SK-N-MC (cell line): ENCODE data around the gene FAM118A.
"Not testable (repeated sequence)": the region's sequence is repeated elsewhere in the genome, so short reads cannot be mapped to it uniquely, and the experiment has no call there.

Experiments
- DNase-seq: peaks from one replicate; pipeline ENCODE4 v3.0.0-alpha.2; 2011; ENCODE audit warnings: low read depth, low spot score
- H3K27ac ChIP-seq: fragments of 200-600 bp; sonication (generic); 2 replicates; pipeline ENCODE4 v1.5.1; 2016; ENCODE audit warnings: mixed run types
- H3K36me3 ChIP-seq: fragments of 200-600 bp; sonication (generic); 2 replicates; pipeline ENCODE4 v1.6.1; 2017; ENCODE audit warnings: antibody characterized with exemption, low read length, mixed read lengths; ENCODE audit not compliant: insufficient read depth
- H3K4me3 ChIP-seq: fragments of 200-600 bp; sonication (generic); 2 replicates; pipeline ENCODE4 v1.5.1; 2016
- H3K9ac ChIP-seq: fragments of 200-600 bp; sonication (generic); 2 replicates; pipeline ENCODE4 v1.8.0; 2017; ENCODE audit warnings: mixed run types, mixed read lengths; ENCODE audit not compliant: insufficient read length
- H3K9me3 ChIP-seq: fragments of 200-600 bp; sonication (generic); 2 replicates; pipeline ENCODE4 v1.6.1; 2017; ENCODE audit warnings: low read depth, mild to moderate bottlenecking, antibody characterized with exemption, low read length, moderate library complexity, mixed read lengths
- EZH2 ChIP-seq: fragments of 200-600 bp; sonication (generic); IDR thresholded peaks from one replicate; pipeline ENCODE4 v1.6.1; 2017; ENCODE audit warnings: antibody characterized with exemption
- FOXP2 ChIP-seq: optimal IDR thresholded peaks from 2 replicates; pipeline ENCODE3; 2011; ENCODE audit warnings: mild to moderate bottlenecking, moderate library complexity; ENCODE audit not compliant: insufficient read depth; ENCODE audit errors: extremely low read length, control extremely low read depth
- POLR2AphosphoS5 ChIP-seq: IDR thresholded peaks from 2 replicates; pipeline ENCODE4 v1.6.1; 2012; ENCODE audit warnings: mild to moderate bottlenecking, low read depth, low read length, borderline replicate concordance

The FAM118A gene

GRCh38 chr22:45340323-45340722, 30.6 kb downstream of the FAM118A start:
- DNase-seq, result no peak
- H3K9me3 ChIP-seq, result no peaks in the 10 kb centered on the region
- no peak overlapping the region for H3K27ac ChIP-seq
- H3K36me3 ChIP-seq, result peaks cover 2% of the 10 kb centered on the region
- TF ChIP-seq EZH2 (no peak), FOXP2 (no peak), POLR2AphosphoS5 (no peak)
- H3K9ac ChIP-seq, result no peak overlapping the region
- no peak overlapping the region for H3K4me3 ChIP-seq

- no peaks in the 10 kb centered on the region; the same call in 1 of the 2 replicates for H3K36me3 ChIP-seq
- H3K9me3 ChIP-seq, result no peaks in the 10 kb centered on the region
- H3K4me3 ChIP-seq, result no peak overlapping the region
- no peak overlapping the region for H3K9ac ChIP-seq
- H3K27ac ChIP-seq, result no peak overlapping the region
- no peak for DNase-seq
- TF ChIP-seq EZH2 (no peak), FOXP2 (no peak), POLR2AphosphoS5 (no peak)
Measured at GRCh38 chr22:45341498-45341897, 31.8 kb downstream of the FAM118A start.

- TF ChIP-seq POLR2AphosphoS5, result no peak
- TF ChIP-seq FOXP2, result no peak
- TF ChIP-seq EZH2, result no peak
- H3K27ac ChIP-seq, result no peak overlapping the region
- H3K36me3 ChIP-seq, result no peaks in the 10 kb centered on the region; the same call in 1 of the 2 replicates
- H3K9ac ChIP-seq, result no peak overlapping the region
- H3K4me3 ChIP-seq, result no peak overlapping the region
- no peak for DNase-seq
- no peaks in the 10 kb centered on the region for H3K9me3 ChIP-seq
Measured at GRCh38 chr22:45343143-45343542, 33.4 kb downstream of the FAM118A start.

- Histone ChIP-seq H3K9me3 (no peaks in the 10 kb centered on the region), H3K4me3 (no peak overlapping the region), H3K27ac (no peak overlapping the region), H3K9ac (no peak overlapping the region), H3K36me3 (no peaks in the 10 kb centered on the region; the same call in 1 of the 2 replicates)
- no peak for DNase-seq
- TF ChIP-seq FOXP2, result no peak
- TF ChIP-seq POLR2AphosphoS5, result no peak
- no peak for TF ChIP-seq EZH2
Measured at GRCh38 chr22:45344334-45344733, 34.6 kb downstream of the FAM118A start.

GRCh38 chr22:45349916-45350315, 40.2 kb downstream of the FAM118A start:
- no peak overlapping the region for H3K27ac ChIP-seq
- no peak overlapping the region for H3K4me3 ChIP-seq
- no peak for DNase-seq
- TF ChIP-seq POLR2AphosphoS5 (no peak), FOXP2 (no peak), EZH2 (no peak)
- no peak overlapping the region for H3K9ac ChIP-seq
- H3K36me3 ChIP-seq, result no peaks in the 10 kb centered on the region
- no peaks in the 10 kb centered on the region for H3K9me3 ChIP-seq

- no peak for DNase-seq
- Histone ChIP-seq H3K9ac (no peak overlapping the region), H3K27ac (no peak overlapping the region), H3K9me3 (no peaks in the 10 kb centered on the region), H3K36me3 (no peaks in the 10 kb centered on the region), H3K4me3 (no peak overlapping the region)
- TF ChIP-seq EZH2, result no peak
- no peak for TF ChIP-seq FOXP2
Measured at GRCh38 chr22:45351956-45352355, 42.2 kb downstream of the FAM118A start.

- not testable (repeated sequence) for H3K27ac ChIP-seq, H3K9ac ChIP-seq, DNase-seq, H3K4me3 ChIP-seq, H3K9me3 ChIP-seq, H3K36me3 ChIP-seq
Measured at GRCh38 chr22:45352757-45353156, 43.0 kb downstream of the FAM118A start.

GRCh38 chr22:45353786-45354185, 44.1 kb downstream of the FAM118A start:
- no peak overlapping the region for H3K4me3 ChIP-seq
- no peak for DNase-seq
- no peaks in the 10 kb centered on the region for H3K36me3 ChIP-seq
- no peak overlapping the region for H3K9ac ChIP-seq
- TF ChIP-seq FOXP2, result no peak
- TF ChIP-seq POLR2AphosphoS5, result no peak
- TF ChIP-seq EZH2, result no peak
- no peak overlapping the region for H3K27ac ChIP-seq
- H3K9me3 ChIP-seq, result no peaks in the 10 kb centered on the region

GRCh38 chr22:45357490-45357889, 47.8 kb downstream of the FAM118A start:
- TF ChIP-seq EZH2, result no peak
- TF ChIP-seq FOXP2, result no peak
- no peak for TF ChIP-seq POLR2AphosphoS5
- Histone ChIP-seq H3K9me3 (no peaks in the 10 kb centered on the region), H3K27ac (no peak overlapping the region), H3K9ac (no peak overlapping the region), H3K36me3 (no peaks in the 10 kb centered on the region), H3K4me3 (no peak overlapping the region)
- no peak for DNase-seq
